Fibroblast of lung (primary cell): ENCODE data around the gene RTN4IP1. TPM values are rescaled to one million over a fixed set of nuclear protein-coding genes. Genes with fewer than 3 reads are reported as not detected.
"Not testable (repeated sequence)": the region's sequence is repeated elsewhere in the genome, so short reads cannot be mapped to it uniquely, and the experiment has no call there.

ENCODE experiments used
- DNase-seq, 2 donors: peaks; one replicate each; pipeline versions ENCODE4 v3.0.0 to v3.0.0-alpha.2; 2010; ENCODE audit warnings: low read depth in 2 of 2
- H2AFZ ChIP-seq: 2 replicates; pipeline ENCODE4 v1.5.1; 2012; ENCODE audit warnings: low read length, control low read depth, inconsistent platforms
- H3K27ac ChIP-seq: 2 replicates; pipeline ENCODE4 v1.5.1; 2011; ENCODE audit warnings: low read length, control low read depth; ENCODE audit not compliant: insufficient read depth
- H3K27me3 ChIP-seq: 2 replicates; pipeline ENCODE4 v1.5.1; 2011; ENCODE audit warnings: mild to moderate bottlenecking, low read length; ENCODE audit not compliant: control insufficient read depth, insufficient read depth
- H3K36me3 ChIP-seq: 2 replicates; pipeline ENCODE4 v1.5.1; 2011; ENCODE audit warnings: low read length; ENCODE audit not compliant: control insufficient read depth, insufficient read depth
- H3K4me1 ChIP-seq: 2 replicates; pipeline ENCODE4 v1.5.1; 2011; ENCODE audit warnings: low read length; ENCODE audit not compliant: control insufficient read depth, insufficient read depth; ENCODE audit errors: extremely low read depth
- H3K4me2 ChIP-seq: 2 replicates; pipeline ENCODE4 v1.5.1; 2011; ENCODE audit warnings: low read length, control low read depth; ENCODE audit not compliant: insufficient read depth; ENCODE audit errors: extremely low read depth
- H3K4me3 ChIP-seq, 4 experiments: fragments of 200-600 bp in 1 of 4; sonication (generic) in 1 of 4; replicated peaks in 1 of 4; 2 replicates each; pipeline ENCODE4 v1.5.1; 2011 to 2016; ENCODE audit warnings: low read length in 4 of 4, low read depth in 3 of 4, mild to moderate bottlenecking in 3 of 4, control low read depth in 2 of 4, inconsistent platforms in 1 of 4, mixed read lengths in 1 of 4; ENCODE audit not compliant: insufficient read depth in 1 of 4; ENCODE audit errors: control extremely low read depth in 1 of 4
- H3K79me2 ChIP-seq: 2 replicates; pipeline ENCODE4 v1.5.1; 2012; ENCODE audit warnings: mild to moderate bottlenecking, low read length, inconsistent platforms; ENCODE audit not compliant: control insufficient read depth, insufficient read depth
- H3K9ac ChIP-seq: 2 replicates; pipeline ENCODE4 v1.5.1; 2011; ENCODE audit warnings: mild to moderate bottlenecking, low read length, control low read depth; ENCODE audit not compliant: insufficient read depth
- H3K9me3 ChIP-seq: 2 replicates; pipeline ENCODE4 v1.5.1; 2012; ENCODE audit warnings: low read depth, low read length; ENCODE audit not compliant: control insufficient read depth, insufficient read depth
- H4K20me1 ChIP-seq: 2 replicates; pipeline ENCODE4 v1.5.1; 2011; ENCODE audit warnings: low read length; ENCODE audit not compliant: control insufficient read depth, insufficient read depth; ENCODE audit errors: extremely low read depth
- EZH2 ChIP-seq: IDR thresholded peaks from 2 replicates; pipeline ENCODE4 v1.5.1; 2012; ENCODE audit warnings: low read length, control low read depth, mild to moderate bottlenecking; ENCODE audit errors: missing control alignments
- polyA plus RNA-seq, 2 donors: library from polyadenylated mRNA; depleted of rRNA in 1 of 2; stranded (reverse) in 1 of 2; unstranded in 1 of 2; fragments of >200 nt; gene quantifications; 2 replicates each; pipeline ENCODE4 v1.2.1, GENCODE V29; 2011 to 2012; ENCODE audit warnings: missing spikeins in 1 of 2
- total RNA-seq: library from RNA; depleted of rRNA; stranded (reverse); fragments of >200 nt; gene quantifications from 2 replicates; pipeline ENCODE4 v1.2.1, GENCODE V29; 2014
- TF ChIP-seq, protein P1 (sequence below), 2 donors: IDR thresholded peaks in 1 of 2; conservative IDR thresholded peaks in 1 of 2; 1 replicate in 1 of 2; 2 replicates in 1 of 2; pipeline ENCODE4 v1.5.1; 2011 to 2012; ENCODE audit warnings: low read length in 2 of 2, control low read depth in 1 of 2, inconsistent platforms in 1 of 2, low read depth in 1 of 2, mild to moderate bottlenecking in 1 of 2

Gene RTN4IP1
- total and polyA plus RNA-seq, 2 donors (not counting 1 experiment from before 2014, with no cell fraction given), result 8.4 to 9.2 TPM

DNA sequence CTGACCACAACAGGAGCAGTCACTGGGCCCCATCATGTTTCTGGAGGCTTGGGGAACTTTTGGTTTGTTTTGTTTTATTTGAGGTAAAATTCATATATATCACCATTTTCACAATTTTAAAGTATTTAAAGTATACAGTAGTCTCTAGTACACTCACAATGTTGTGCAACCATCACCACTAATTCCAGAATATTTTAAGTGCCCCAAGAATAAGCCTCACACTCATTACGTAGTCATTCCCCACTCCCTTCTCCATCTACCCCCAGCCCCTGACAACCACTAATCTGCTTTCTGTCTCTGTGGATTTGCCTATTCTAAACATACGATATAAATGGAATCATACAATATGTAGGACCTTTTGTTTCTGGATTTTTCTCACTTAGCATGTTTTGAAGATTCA is 29.0 kb downstream of the RTN4IP1 start:
- H3K27ac ChIP-seq, result no peak overlapping the region
- no peaks in the 10 kb centered on the region for H3K4me1 ChIP-seq
- no peaks in the 10 kb centered on the region for H3K36me3 ChIP-seq
- H3K4me3 ChIP-seq, result no peak overlapping the region
- no peak overlapping the region for H2AFZ ChIP-seq
- no peaks in the 10 kb centered on the region for H4K20me1 ChIP-seq
- no peak for DNase-seq
- no peaks in the 10 kb centered on the region for H3K9me3 ChIP-seq
- no peaks in the 10 kb centered on the region for H3K27me3 ChIP-seq
- no peak for TF ChIP-seq EZH2
- no peaks in the 10 kb centered on the region for H3K79me2 ChIP-seq
- H3K9ac ChIP-seq, result no peak overlapping the region
- H3K4me2 ChIP-seq, result no peak overlapping the region

DNA sequence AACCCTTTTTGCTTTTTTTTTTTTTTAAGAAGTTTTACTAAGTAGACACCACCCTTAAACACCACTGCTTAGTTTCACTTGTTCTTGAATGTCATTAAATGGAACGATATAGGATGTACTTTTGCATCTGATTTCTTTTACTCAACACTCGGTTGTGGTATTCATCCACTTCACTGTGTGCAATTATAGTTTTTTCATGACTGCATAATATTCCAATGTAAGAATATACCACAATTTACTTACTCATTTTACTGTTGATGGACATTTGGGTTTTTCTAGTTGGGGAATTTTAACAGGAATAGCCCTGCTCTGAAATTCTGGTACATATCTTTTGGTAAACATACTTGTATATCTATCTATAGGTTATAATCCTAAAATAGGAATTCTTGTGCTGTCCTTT is 29.9 kb downstream of the RTN4IP1 start:
- H3K4me3 ChIP-seq, result no peak overlapping the region
- H4K20me1 ChIP-seq, result no peaks in the 10 kb centered on the region
- no peak overlapping the region for H3K27ac ChIP-seq
- no peaks in the 10 kb centered on the region for H3K36me3 ChIP-seq
- no peak overlapping the region for H3K4me2 ChIP-seq
- no peaks in the 10 kb centered on the region for H3K9me3 ChIP-seq
- no peaks in the 10 kb centered on the region for H3K4me1 ChIP-seq
- no peaks in the 10 kb centered on the region for H3K79me2 ChIP-seq
- no peak for DNase-seq
- TF ChIP-seq EZH2, result no peak
- TF ChIP-seq, protein P1, sequence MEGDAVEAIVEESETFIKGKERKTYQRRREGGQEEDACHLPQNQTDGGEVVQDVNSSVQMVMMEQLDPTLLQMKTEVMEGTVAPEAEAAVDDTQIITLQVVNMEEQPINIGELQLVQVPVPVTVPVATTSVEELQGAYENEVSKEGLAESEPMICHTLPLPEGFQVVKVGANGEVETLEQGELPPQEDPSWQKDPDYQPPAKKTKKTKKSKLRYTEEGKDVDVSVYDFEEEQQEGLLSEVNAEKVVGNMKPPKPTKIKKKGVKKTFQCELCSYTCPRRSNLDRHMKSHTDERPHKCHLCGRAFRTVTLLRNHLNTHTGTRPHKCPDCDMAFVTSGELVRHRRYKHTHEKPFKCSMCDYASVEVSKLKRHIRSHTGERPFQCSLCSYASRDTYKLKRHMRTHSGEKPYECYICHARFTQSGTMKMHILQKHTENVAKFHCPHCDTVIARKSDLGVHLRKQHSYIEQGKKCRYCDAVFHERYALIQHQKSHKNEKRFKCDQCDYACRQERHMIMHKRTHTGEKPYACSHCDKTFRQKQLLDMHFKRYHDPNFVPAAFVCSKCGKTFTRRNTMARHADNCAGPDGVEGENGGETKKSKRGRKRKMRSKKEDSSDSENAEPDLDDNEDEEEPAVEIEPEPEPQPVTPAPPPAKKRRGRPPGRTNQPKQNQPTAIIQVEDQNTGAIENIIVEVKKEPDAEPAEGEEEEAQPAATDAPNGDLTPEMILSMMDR (conservative IDR thresholded peaks at IDR 0.05 in 1 of 2, IDR thresholded peaks at IDR 0.05 in 1 of 2; ENCODE audit: low read depth in 1 of 2, low read length in 2 of 2), result no peak
- no peak overlapping the region for H3K9ac ChIP-seq
- H3K27me3 ChIP-seq, result no peaks in the 10 kb centered on the region
- H2AFZ ChIP-seq, result no peak overlapping the region

DNA sequence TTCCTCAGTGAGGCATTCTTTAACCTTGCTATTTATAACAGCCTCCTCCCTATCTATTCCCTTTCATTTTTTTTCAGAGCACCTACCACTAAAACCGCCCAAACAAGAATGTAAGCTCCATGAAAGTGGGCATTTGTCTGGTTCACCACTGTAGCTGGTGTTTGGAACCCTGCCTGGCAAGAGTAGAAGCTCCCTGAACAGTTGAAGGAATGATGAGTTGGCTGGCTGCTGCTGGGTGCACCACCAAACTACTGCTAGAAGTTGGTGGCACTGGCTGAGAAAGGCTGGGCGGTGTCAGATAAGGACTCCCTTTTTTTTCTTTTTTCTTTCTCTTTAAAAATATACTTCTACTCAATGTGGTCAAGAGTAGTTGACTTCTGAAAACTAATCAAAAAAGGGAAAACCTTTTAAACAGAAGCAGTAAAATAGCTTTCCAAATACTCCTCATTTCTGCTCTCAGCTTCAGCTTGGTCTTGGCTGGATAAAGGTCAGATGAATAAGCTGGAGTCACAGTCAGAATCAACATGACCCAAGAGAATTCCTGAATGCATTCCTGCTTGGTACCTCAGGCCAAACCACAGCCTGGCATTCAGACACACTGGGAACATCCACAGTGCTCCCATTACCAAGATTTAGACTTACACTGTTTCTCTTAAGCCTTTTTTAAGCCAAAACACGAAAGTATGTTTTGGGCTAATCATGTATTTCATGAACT is 38.0 kb downstream of the RTN4IP1 start:
- peak; percentile 76 to 92 for DNase-seq
- H2AFZ ChIP-seq, result no peak overlapping the region
- peak overlapping the region; percentile 30 for H3K4me2 ChIP-seq

DNA sequence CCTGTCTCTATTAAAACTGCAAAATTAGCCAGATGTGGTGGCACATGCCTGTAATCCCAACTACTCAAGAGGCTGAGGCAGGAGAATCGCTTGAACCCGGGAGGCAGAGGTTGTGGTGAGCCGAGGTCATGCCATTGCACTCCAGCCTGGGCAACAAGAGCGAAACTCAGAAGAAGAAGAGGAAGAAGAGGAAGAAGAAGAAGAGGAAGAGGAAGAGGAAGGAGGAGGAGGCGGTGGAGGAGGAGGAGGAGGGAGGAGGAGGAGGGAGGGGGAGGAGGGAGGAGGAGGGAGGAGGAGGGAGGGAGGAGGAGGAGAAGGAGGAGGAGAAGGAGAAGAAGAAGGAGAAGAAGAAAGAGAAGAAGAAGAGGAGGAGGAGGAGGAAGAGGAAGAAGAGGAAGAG is 40.4 kb downstream of the RTN4IP1 start:
- not testable (repeated sequence) for H3K9ac ChIP-seq, H3K4me1 ChIP-seq, H4K20me1 ChIP-seq, H3K36me3 ChIP-seq, H3K4me2 ChIP-seq, H3K79me2 ChIP-seq, H3K27ac ChIP-seq, H3K9me3 ChIP-seq, H3K4me3 ChIP-seq, H3K27me3 ChIP-seq, H2AFZ ChIP-seq, DNase-seq

More for the DNA sequence above, 38.0 kb downstream of the RTN4IP1 start:
- Histone ChIP-seq H3K9ac (no peak overlapping the region), H3K4me3 (no peak overlapping the region), H3K36me3 (no peaks in the 10 kb centered on the region), H3K27me3 (no peaks in the 10 kb centered on the region), H3K9me3 (no peaks in the 10 kb centered on the region), H3K27ac (peak overlapping the region; percentile 34), H3K4me1 (peaks cover 10% of the 10 kb centered on the region), H3K79me2 (no peaks in the 10 kb centered on the region), H4K20me1 (no peaks in the 10 kb centered on the region)
- TF ChIP-seq EZH2, result no peak
